GM23248 (cell line): Measurements from ENCODE around the gene LRRC53. TPM values are rescaled to one million over a fixed set of nuclear protein-coding genes. Genes with fewer than 3 reads are reported as not detected.
A peak's percentile ranks its signal among the peaks of the same experiment; 100 is the strongest.

Experiments
- DNase-seq: peaks from one replicate; pipeline ENCODE4 v3.0.0-alpha.2; 2015
- H2AFZ ChIP-seq: fragments of 200-600 bp; sonication (generic); 2 replicates; pipeline ENCODE4 v1.6.1; 2016; ENCODE audit warnings: antibody characterized with exemption
- H3F3A ChIP-seq: fragments of 200-600 bp; sonication (generic); 2 replicates; pipeline ENCODE4 v1.6.1; 2016; ENCODE audit warnings: mild to moderate bottlenecking, antibody characterized with exemption, mixed run types; ENCODE audit not compliant: insufficient read depth
- H3K27ac ChIP-seq: fragments of 200-600 bp; sonication (generic); 2 replicates; pipeline ENCODE4 v1.5.1; 2016; ENCODE audit warnings: mild to moderate bottlenecking
- H3K27me3 ChIP-seq: fragments of 200-600 bp; sonication (generic); replicated peaks from 2 replicates; pipeline ENCODE4 v1.6.1; 2016; ENCODE audit warnings: mild to moderate bottlenecking; ENCODE audit not compliant: insufficient read depth
- H3K36me3 ChIP-seq: fragments of 200-600 bp; sonication (generic); 2 replicates; pipeline ENCODE4 v1.6.1; 2016; ENCODE audit warnings: low read depth, mild to moderate bottlenecking
- H3K4me1 ChIP-seq: fragments of 200-600 bp; sonication (generic); 2 replicates; pipeline ENCODE4 v1.6.1; 2016; ENCODE audit warnings: mild to moderate bottlenecking; ENCODE audit not compliant: insufficient read depth
- H3K4me2 ChIP-seq: fragments of 200-600 bp; sonication (generic); one replicate; pipeline ENCODE4 v1.6.1; 2016; ENCODE audit warnings: mild to moderate bottlenecking; ENCODE audit not compliant: unreplicated experiment
- H3K4me3 ChIP-seq: fragments of 200-600 bp; sonication (generic); 2 replicates; pipeline ENCODE4 v1.5.1; 2016; ENCODE audit warnings: mild to moderate bottlenecking
- H3K79me2 ChIP-seq: fragments of 200-600 bp; sonication (generic); 2 replicates; pipeline ENCODE4 v1.6.1; 2016; ENCODE audit warnings: mild to moderate bottlenecking; ENCODE audit not compliant: insufficient read depth
- H3K9ac ChIP-seq: fragments of 200-600 bp; sonication (generic); 2 replicates; pipeline ENCODE4 v1.6.1; 2016; ENCODE audit warnings: mild to moderate bottlenecking
- H3K9me2 ChIP-seq: fragments of 200-600 bp; sonication (generic); 2 replicates; pipeline ENCODE4 v1.6.1; 2016; ENCODE audit warnings: mixed run types, mild to moderate bottlenecking, moderate library complexity; ENCODE audit not compliant: insufficient read depth
- H3K9me3 ChIP-seq: fragments of 200-600 bp; sonication (generic); one replicate; pipeline ENCODE4 v1.6.1; 2017; ENCODE audit warnings: low read depth
- H4K20me1 ChIP-seq: fragments of 200-600 bp; sonication (generic); 2 replicates; pipeline ENCODE4 v1.6.0; 2016; ENCODE audit not compliant: insufficient read depth
- EZH2 ChIP-seq: fragments of 200-600 bp; sonication (generic); IDR thresholded peaks from 2 replicates; pipeline ENCODE4 v1.6.1; 2018; ENCODE audit warnings: antibody characterized with exemption, mild to moderate bottlenecking; ENCODE audit not compliant: insufficient read depth, poor library complexity, severe bottlenecking
- EZH2phosphoT487 ChIP-seq: fragments of 200-600 bp; sonication (generic); IDR thresholded peaks from 2 replicates; pipeline ENCODE4 v1.6.1; 2018; ENCODE audit warnings: antibody characterized with exemption, moderate library complexity, mild to moderate bottlenecking, low read depth; ENCODE audit not compliant: insufficient read depth
- WGBS, 2 experiments: methylation state at CpG; one replicate each; pipeline ENCODE4 v1.1.6; 2015 to 2017; ENCODE audit warnings: low lambda C conversion rate in 2 of 2, low coverage in 1 of 2; ENCODE audit errors: missing lambda C conversion rate in 2 of 2; 5-methylcytosine and 5-hydroxymethylcytosine counted together
- in situ Hi-C: fragments of 300-500 bp; cut with MboI; formaldehyde crosslinking; loops from 2 replicates; pipeline ENCODE4 v1.15.0; 2020
- polyA plus RNA-seq: library from polyadenylated mRNA; unstranded; fragments of >200 nt; fragmentation: Nextera tagmentation; extraction: Ambion mirVana; gene quantifications from 2 replicates; pipeline ENCODE4 v1.2.1, GENCODE V29; 2016
- total RNA-seq: library from RNA; depleted of rRNA; stranded (reverse); fragments of >200 nt; shearing (Covaris generic); gene quantifications from 2 replicates; pipeline ENCODE4 v1.2.3, GENCODE V29; 2014

The LRRC53 gene
- total and polyA plus RNA-seq, 2 experiments from 2014 or later, result not detected

GRCh38 chr1:74471470-74471869 lies 40.9 kb downstream of the LRRC53 start:
- H3K27me3 ChIP-seq, result peaks cover 4% of the 10 kb centered on the region; the same call in 1 of the 2 replicates
- no peak overlapping the region for H3K4me3 ChIP-seq
- H3K9me2 ChIP-seq, result no peaks in the 10 kb centered on the region
- H3K4me1 ChIP-seq, result no peaks in the 10 kb centered on the region
- no peaks in the 10 kb centered on the region for H3K9me3 ChIP-seq
- in situ Hi-C loops, result no loop called here
- H3K27ac ChIP-seq, result no peak overlapping the region
- TF ChIP-seq EZH2, result no peak
- no peak for TF ChIP-seq EZH2phosphoT487
- DNase-seq, result no peak
- H4K20me1 ChIP-seq, result no peaks in the 10 kb centered on the region
- no peak overlapping the region for H2AFZ ChIP-seq
- no peak overlapping the region for H3K4me2 ChIP-seq
- H3F3A ChIP-seq, result no peaks in the 10 kb centered on the region
- H3K36me3 ChIP-seq, result no peaks in the 10 kb centered on the region
- WGBS, 2 experiments, result 41 to 53% methylated on average over 3 of the region's 3 CpGs
- no peaks in the 10 kb centered on the region for H3K79me2 ChIP-seq
- H3K9ac ChIP-seq, result no peak overlapping the region

GRCh38 chr1:74470936-74471335 lies 41.5 kb downstream of the LRRC53 start:
- H3K79me2 ChIP-seq, result no peaks in the 10 kb centered on the region
- H3F3A ChIP-seq, result no peaks in the 10 kb centered on the region
- H3K36me3 ChIP-seq, result no peaks in the 10 kb centered on the region
- WGBS, 2 experiments, result 44 to 63% methylated on average over 3 of the region's 3 CpGs
- H3K4me1 ChIP-seq, result no peaks in the 10 kb centered on the region
- no peak overlapping the region for H3K4me2 ChIP-seq
- H3K27me3 ChIP-seq, result peaks cover 4% of the 10 kb centered on the region; the same call in 1 of the 2 replicates
- TF ChIP-seq EZH2 (no peak), EZH2phosphoT487 (no peak)
- in situ Hi-C loops, result no loop called here
- H3K27ac ChIP-seq, result no peak overlapping the region
- H3K9ac ChIP-seq, result no peak overlapping the region
- H3K9me3 ChIP-seq, result no peaks in the 10 kb centered on the region
- H4K20me1 ChIP-seq, result no peaks in the 10 kb centered on the region
- no peak overlapping the region for H3K4me3 ChIP-seq
- H2AFZ ChIP-seq, result no peak overlapping the region
- H3K9me2 ChIP-seq, result no peaks in the 10 kb centered on the region
- DNase-seq, result no peak

GRCh38 chr1:74470251-74470650 lies 42.2 kb downstream of the LRRC53 start:
- Histone ChIP-seq H3K79me2 (no peaks in the 10 kb centered on the region), H3K27ac (no peak overlapping the region), H3K4me1 (no peaks in the 10 kb centered on the region), H3K4me2 (no peak overlapping the region), H3K9ac (no peak overlapping the region), H3K9me3 (no peaks in the 10 kb centered on the region), H3K9me2 (no peaks in the 10 kb centered on the region), H3F3A (no peaks in the 10 kb centered on the region), H3K36me3 (no peaks in the 10 kb centered on the region), H4K20me1 (no peaks in the 10 kb centered on the region), H2AFZ (no peak overlapping the region), H3K4me3 (no peak overlapping the region), H3K27me3 (peaks cover 4% of the 10 kb centered on the region; the same call in 1 of the 2 replicates)
- DNase-seq, result no peak
- WGBS, 2 experiments, result 11 to 21% methylated on average over 3 of the region's 3 CpGs
- TF ChIP-seq EZH2 (no peak), EZH2phosphoT487 (no peak)
- in situ Hi-C loops, result no loop called here

- TF ChIP-seq EZH2 (no peak), EZH2phosphoT487 (no peak)
- H4K20me1 ChIP-seq, result no peaks in the 10 kb centered on the region
- in situ Hi-C loops, result no loop called here
- no peaks in the 10 kb centered on the region for H3K9me3 ChIP-seq
- H3K27ac ChIP-seq, result no peak overlapping the region
- H3K27me3 ChIP-seq, result peaks cover 4% of the 10 kb centered on the region; the same call in 1 of the 2 replicates
- H3K4me1 ChIP-seq, result peaks cover 2% of the 10 kb centered on the region; the same call in 1 of the 2 replicates
- no peak overlapping the region for H3K4me2 ChIP-seq
- WGBS, 2 experiments, result 0 to 7% methylated on average over 2 of the region's 2 CpGs
- peaks cover 1% of the 10 kb centered on the region; the same call in 1 of the 2 replicates for H3F3A ChIP-seq
- no peaks in the 10 kb centered on the region for H3K36me3 ChIP-seq
- no peak overlapping the region for H2AFZ ChIP-seq
- peak; percentile 58 for DNase-seq
- H3K9me2 ChIP-seq, result no peaks in the 10 kb centered on the region
- H3K4me3 ChIP-seq, result no peak overlapping the region
- H3K9ac ChIP-seq, result no peak overlapping the region
- no peaks in the 10 kb centered on the region for H3K79me2 ChIP-seq
These were observed 43.3 kb downstream of the LRRC53 start for GRCh38 chr1:74468982-74469603.
